Lung (tissue), 16 donors: Measurements from ENCODE around the gene SESN1. TPM values are rescaled to one million over a fixed set of nuclear protein-coding genes. Genes with fewer than 3 reads are reported as not detected.
A peak's percentile ranks its signal among the peaks of the same experiment; 100 is the strongest.
"Not testable (repeated sequence)": the region's sequence is repeated elsewhere in the genome, so short reads cannot be mapped to it uniquely, and the experiment has no call there.

ENCODE experiments used
- ATAC-seq: fragments of 200-7000 bp; cut with Tn5 transposase; one replicate; pipeline ENCODE4 v1.9.1; 2020; ENCODE audit warnings: moderate number of reproducible peaks; ENCODE audit not compliant: insufficient read depth, low FRiP score
- DNase-seq, 3 donors: peaks; one replicate each; pipeline ENCODE4 v3.0.0-alpha.2; 2013 to 2017
- H3K27ac ChIP-seq, 2 donors: one replicate each; pipeline ENCODE4 v1.5.1; 2013; ENCODE audit warnings: mild to moderate bottlenecking in 2 of 2, moderate library complexity in 2 of 2, control low read depth in 1 of 2, inconsistent platforms in 1 of 2, low read depth in 1 of 2, low read length in 1 of 2
- H3K27me3 ChIP-seq, 3 donors: one replicate each; pipeline ENCODE4 v1.5.1; 2013; ENCODE audit warnings: low read length in 2 of 3; ENCODE audit not compliant: control insufficient read depth in 3 of 3, insufficient read depth in 3 of 3
- H3K36me3 ChIP-seq, 4 donors: one replicate each; pipeline ENCODE4 v1.5.1; 2013; ENCODE audit warnings: low read length in 4 of 4, mild to moderate bottlenecking in 1 of 4, moderate library complexity in 1 of 4; ENCODE audit not compliant: control insufficient read depth in 4 of 4, insufficient read depth in 4 of 4
- H3K4me1 ChIP-seq, 5 donors: one replicate each; pipeline ENCODE4 v1.5.1; 2013; ENCODE audit warnings: low read length in 5 of 5, mild to moderate bottlenecking in 2 of 5, moderate library complexity in 1 of 5; ENCODE audit not compliant: control insufficient read depth in 5 of 5, insufficient read depth in 5 of 5
- H3K4me3 ChIP-seq: one replicate; pipeline ENCODE4 v1.5.1; 2013; ENCODE audit warnings: mild to moderate bottlenecking, control low read depth, moderate library complexity
- H3K9ac ChIP-seq, 2 donors: one replicate each; pipeline ENCODE4 v1.5.1; 2013; ENCODE audit warnings: low read length in 2 of 2, control low read depth in 1 of 2; ENCODE audit not compliant: insufficient read depth in 1 of 2
- H3K9me3 ChIP-seq, 4 donors: one replicate each; pipeline ENCODE4 v1.5.1; 2013; ENCODE audit warnings: low read length in 3 of 4, mild to moderate bottlenecking in 1 of 4, moderate library complexity in 1 of 4; ENCODE audit not compliant: control insufficient read depth in 4 of 4, insufficient read depth in 3 of 4
- CTCF ChIP-seq: IDR thresholded peaks from 2 replicates; pipeline ENCODE4 v1.5.1; 2012; ENCODE audit warnings: mild to moderate bottlenecking; ENCODE audit errors: control extremely low read depth, extremely low read depth
- WGBS, 2 donors: extraction: QIAGEN DNeasy Blood & Tissue Kit; methylation state at CpG; one replicate each; pipeline ENCODE4 v1.1.7; 2013; 5-methylcytosine and 5-hydroxymethylcytosine counted together
- long read RNA-seq, 5 donors: transcript quantifications; one replicate each; lab custom pipeline, GENCODE V29; 2026
- polyA plus RNA-seq, 2 donors: library from polyadenylated mRNA; stranded (reverse); fragments of 200-250 nt; gene quantifications; one replicate each; pipeline ENCODE4 v1.2.1, GENCODE V29; 2013
- total RNA-seq, 2 donors: library from RNA; depleted of rRNA in 1 of 2; stranded (reverse); fragments of >200 nt in 1 of 2; gene quantifications; one replicate each; pipeline ENCODE4 v1.2.1, GENCODE V29; 2014 to 2021
- donor health status: control.
- donor health status: control.
- donor health status: Bipolar disorder and iron deficiency.
- donor health status: healthy.
- donor health status: DM: yes; HTN: yes; CAD: no.

The SESN1 gene
- total RNA-seq (10 to 100 TPM; 23.2 to 69.8 TPM), polyA plus RNA-seq (10 to 100 TPM; 12.9 to 18.9 TPM)
- long read RNA-seq, donor 1, transcript SESN1-202 (10 exons, 2,676 nt), result major isoform, 8 of 28 reads
- long read RNA-seq, donor 1, partial matches to known transcripts, result 16 of 28 reads
- long read RNA-seq, donor 1, other reads (novel, unspliced or antisense), result 0 of 28 reads
- long read RNA-seq, donor 2, partial matches to known transcripts, result 13 of 16 reads
- long read RNA-seq, donor 2, other reads (novel, unspliced or antisense), result 0 of 16 reads
- long read RNA-seq, donor 3, partial matches to known transcripts, result 8 of 11 reads
- long read RNA-seq, donor 3, other reads (novel, unspliced or antisense), result 0 of 11 reads
- long read RNA-seq, donor 4, partial matches to known transcripts, result 6 of 6 reads
- long read RNA-seq, donor 4, other reads (novel, unspliced or antisense), result 0 of 6 reads
- long read RNA-seq, donor 5, transcript SESN1-202 (10 exons, 2,676 nt), result major isoform, 12 of 34 reads
- long read RNA-seq, donor 5, partial matches to known transcripts, result 19 of 34 reads
- long read RNA-seq, donor 5, other reads (novel, unspliced or antisense), result 0 of 34 reads

DNA sequence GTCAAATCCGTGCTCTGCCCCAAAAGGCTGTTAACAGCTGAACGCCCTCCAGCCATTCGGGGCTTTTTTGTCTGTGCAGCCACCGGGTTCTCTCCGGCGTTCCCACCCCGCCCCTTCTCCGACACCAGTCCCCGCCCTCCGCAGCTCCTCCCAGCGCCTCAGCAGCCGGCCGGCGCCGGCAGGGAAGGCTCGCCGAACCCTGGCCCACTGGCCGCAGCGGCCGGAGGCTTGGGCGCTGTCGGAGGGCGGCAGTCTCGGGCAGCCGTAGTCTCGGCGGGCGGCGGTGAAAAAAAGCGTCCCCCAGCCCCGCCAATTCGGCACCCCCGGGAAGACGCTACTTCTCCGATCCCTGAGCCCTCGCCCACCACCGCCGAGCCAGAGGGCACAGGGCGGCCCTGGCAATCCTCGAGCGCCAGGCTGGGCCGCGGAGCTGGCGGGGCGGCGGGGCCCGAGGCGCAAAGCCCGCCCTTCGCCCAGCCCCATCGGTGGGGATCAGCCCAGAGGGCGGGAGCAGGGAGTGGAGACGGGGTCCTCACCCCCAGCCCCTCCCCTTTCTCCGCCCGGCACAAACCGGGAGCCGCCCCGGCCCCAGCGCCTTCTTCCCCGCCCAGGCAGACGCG, at the start of gene SESN1:
Gene SESN1, minus strand, starts transcription at position 431 of the 620 bp plus-strand sequence. CDS start 773 bp downstream, outside the sequence.
- Histone ChIP-seq H3K4me3 (peak within 1 kb of the TSS; percentile 72), H3K9ac (peak within 1 kb of the TSS; percentile 93 to 99), H3K36me3 (peaks cover 0 to 4% (median 2%) of the 10 kb centered on the region in 4 donors), H3K27ac (peak within 1 kb of the TSS; percentile 99), H3K27me3 (no peaks in the 10 kb centered on the region), H3K4me1 (peaks cover 0 to 37% (median 16%) of the 10 kb centered on the region in 5 donors), H3K9me3 (no peaks in the 10 kb centered on the region)
- no peak for TF ChIP-seq CTCF
- 0 to 1% methylated on average over 26 to 62 of the region's 62 CpGs for WGBS, 2 donors
- ATAC-seq (peak; percentile 93), DNase-seq (peak; percentile 95 to 97 (median 96))

DNA sequence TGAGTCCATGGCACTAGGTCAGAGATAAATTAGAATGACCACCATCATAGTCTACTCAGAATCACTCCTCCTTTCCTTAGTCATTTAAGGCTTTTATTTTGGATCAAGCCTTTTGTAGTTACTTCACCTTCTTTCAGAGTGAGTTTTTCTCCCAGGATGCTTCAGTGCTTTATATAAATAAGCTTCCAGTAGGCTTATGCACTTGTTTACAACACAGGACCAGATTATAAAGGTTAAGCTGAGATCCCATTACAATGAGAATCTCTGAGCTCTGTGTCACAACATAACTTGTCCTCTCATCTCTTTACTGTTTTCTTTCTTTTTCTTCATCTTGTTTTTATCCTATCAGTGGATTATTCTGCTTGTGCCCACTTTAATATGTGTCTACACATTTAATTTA, 48.5 kb upstream of the SESN1 start:
- peaks cover 0 to 8% (median 3%) of the 10 kb centered on the region in 4 donors for H3K36me3 ChIP-seq
- H3K4me1 ChIP-seq, result no peaks in the 10 kb centered on the region

DNA sequence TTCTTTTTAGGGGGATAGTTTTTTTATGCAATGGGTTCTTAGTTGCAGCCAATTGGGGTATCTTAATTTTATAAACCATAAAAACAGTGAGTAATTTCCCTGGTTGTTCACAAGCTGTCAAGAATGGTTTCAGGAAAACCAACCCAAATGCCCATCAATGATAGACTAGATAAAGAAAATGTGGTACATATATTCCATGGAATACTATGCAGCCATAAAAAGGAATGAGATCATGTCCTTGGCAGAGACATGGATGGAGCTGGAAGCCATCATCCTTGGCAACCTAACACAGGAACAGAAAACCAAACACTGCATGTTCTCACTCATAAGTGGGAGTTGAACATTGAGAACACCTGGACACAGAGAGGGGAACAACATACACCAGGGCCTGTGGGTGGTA, 47.4 kb upstream of the SESN1 start:
- not testable (repeated sequence) for H3K4me1 ChIP-seq, H3K27me3 ChIP-seq, H3K9me3 ChIP-seq, DNase-seq, H3K4me3 ChIP-seq, H3K27ac ChIP-seq, H3K36me3 ChIP-seq, ATAC-seq, H3K9ac ChIP-seq

More for the DNA sequence above, 48.5 kb upstream of the SESN1 start:
- H3K4me3 ChIP-seq, result no peak overlapping the region
- H3K27ac ChIP-seq, result no peak overlapping the region
- H3K9ac ChIP-seq, result no peak overlapping the region
- DNase-seq (no peak), ATAC-seq (no peak)
- TF ChIP-seq CTCF, result no peak
- H3K9me3 ChIP-seq, result no peaks in the 10 kb centered on the region
- H3K27me3 ChIP-seq, result no peaks in the 10 kb centered on the region

GRCh38 chr6:109139109-109139508, 44.5 kb upstream of the SESN1 start:
- H3K4me1 ChIP-seq, result no peaks in the 10 kb centered on the region
- H3K9ac ChIP-seq, result no peak overlapping the region
- 84 to 85% methylated on average over 6 of the region's 6 CpGs for WGBS, 2 donors
- H3K4me3 ChIP-seq, result no peak overlapping the region
- peaks cover 0 to 8% (median 3%) of the 10 kb centered on the region in 4 donors for H3K36me3 ChIP-seq
- DNase-seq, result no peak
- no peaks in the 10 kb centered on the region for H3K9me3 ChIP-seq
- TF ChIP-seq CTCF, result no peak
- H3K27ac ChIP-seq, result no peak overlapping the region
- H3K27me3 ChIP-seq, result no peaks in the 10 kb centered on the region
- no peak for ATAC-seq

- not testable (repeated sequence) for H3K36me3 ChIP-seq, H3K4me3 ChIP-seq, ATAC-seq, H3K4me1 ChIP-seq, H3K27ac ChIP-seq, H3K9me3 ChIP-seq, H3K27me3 ChIP-seq, DNase-seq, H3K9ac ChIP-seq
- 91 to 98% methylated on average over 6 of the region's 6 CpGs for WGBS, 2 donors
Observed at GRCh38 chr6:109136530-109136929, 41.9 kb upstream of the SESN1 start.

DNA sequence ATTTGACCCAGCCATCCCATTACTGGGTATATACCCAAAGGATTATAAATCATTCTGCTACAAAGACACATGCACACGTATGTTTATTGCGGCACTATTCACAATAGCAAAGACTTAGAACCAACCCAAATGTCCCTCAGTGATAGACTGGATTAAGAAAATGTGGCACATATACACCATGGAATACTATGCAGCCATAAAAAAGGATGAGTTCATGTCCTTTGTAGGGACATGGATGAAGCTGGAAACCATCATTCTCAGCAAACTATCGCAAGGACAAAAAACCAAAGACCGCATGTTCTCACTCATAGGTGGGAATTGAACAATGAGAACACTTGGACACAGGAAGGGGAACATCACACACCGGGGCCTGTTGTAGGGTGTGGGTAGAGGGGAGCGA, 41.4 kb upstream of the SESN1 start:
- H3K4me3 ChIP-seq, H3K27me3 ChIP-seq, H3K27ac ChIP-seq, H3K9ac ChIP-seq, H3K36me3 ChIP-seq, H3K9me3 ChIP-seq, H3K4me1 ChIP-seq, ATAC-seq, DNase-seq: not testable (repeated sequence)
- WGBS, 2 donors, result 96 to 97% methylated on average over 5 to 6 of the region's 6 CpGs
